GM21526 (cell line): ENCODE results near the gene MRNIP.
A peak's percentile ranks its signal among the peaks of the same experiment; 100 is the strongest.

Source experiments
- ATAC-seq: cut with Tn5 transposase; IDR thresholded peaks from one replicate; pipeline ENCODE4 v1.9.1; 2021; ENCODE audit warnings: moderate library complexity; ENCODE audit not compliant: unreplicated experiment, low FRiP score

MRNIP gene, protein sequence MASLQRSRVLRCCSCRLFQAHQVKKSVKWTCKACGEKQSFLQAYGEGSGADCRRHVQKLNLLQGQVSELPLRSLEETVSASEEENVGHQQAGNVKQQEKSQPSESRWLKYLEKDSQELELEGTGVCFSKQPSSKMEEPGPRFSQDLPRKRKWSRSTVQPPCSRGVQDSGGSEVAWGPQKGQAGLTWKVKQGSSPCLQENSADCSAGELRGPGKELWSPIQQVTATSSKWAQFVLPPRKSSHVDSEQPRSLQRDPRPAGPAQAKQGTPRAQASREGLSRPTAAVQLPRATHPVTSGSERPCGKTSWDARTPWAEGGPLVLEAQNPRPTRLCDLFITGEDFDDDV

DNA sequence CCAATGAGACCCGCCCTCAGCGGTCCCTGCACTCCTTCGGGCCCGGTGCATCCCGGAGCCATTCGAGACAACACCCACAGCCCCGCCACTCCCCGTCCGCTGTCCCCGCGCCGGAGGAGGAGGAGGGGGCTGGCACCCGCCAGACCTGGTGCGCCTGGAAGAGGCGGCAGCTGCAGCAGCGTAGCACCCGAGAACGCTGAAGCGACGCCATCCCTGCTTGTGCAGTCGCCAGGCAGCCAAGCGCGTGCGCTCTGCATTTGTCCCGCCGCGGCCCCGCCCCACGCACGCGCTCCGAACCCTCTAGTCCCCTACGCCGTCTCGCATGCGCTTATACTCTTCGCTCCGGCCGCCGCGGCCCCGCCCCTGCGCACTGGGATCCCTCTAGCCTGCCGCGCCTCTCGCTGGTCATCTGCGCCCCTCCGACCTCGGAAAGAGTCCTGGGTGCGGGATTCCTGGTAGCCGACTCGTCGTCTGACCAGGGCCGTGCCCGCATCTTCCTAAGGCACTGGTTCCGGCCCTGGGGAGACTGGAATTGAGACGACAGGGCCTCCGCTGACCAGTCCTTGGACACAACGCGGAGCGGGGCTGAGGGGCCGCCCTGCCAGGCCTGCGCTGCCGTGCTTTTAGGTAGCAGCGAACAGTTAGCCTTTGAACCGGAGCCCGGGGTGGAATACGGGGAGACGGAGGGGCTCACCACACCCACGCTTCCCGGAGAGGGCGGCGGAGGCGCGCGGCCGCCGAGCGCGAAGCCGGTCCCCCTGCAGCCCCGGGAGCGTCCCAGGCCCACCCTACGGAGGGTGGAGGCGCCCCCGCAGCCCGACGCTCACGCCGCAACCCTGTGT is at the start of gene MRNIP:
Gene MRNIP (minus strand): TSS at position 232 of the 842 bp plus-strand sequence. CDS start 21 bp downstream, at position 211.
- peak; percentile 94 for ATAC-seq

DNA sequence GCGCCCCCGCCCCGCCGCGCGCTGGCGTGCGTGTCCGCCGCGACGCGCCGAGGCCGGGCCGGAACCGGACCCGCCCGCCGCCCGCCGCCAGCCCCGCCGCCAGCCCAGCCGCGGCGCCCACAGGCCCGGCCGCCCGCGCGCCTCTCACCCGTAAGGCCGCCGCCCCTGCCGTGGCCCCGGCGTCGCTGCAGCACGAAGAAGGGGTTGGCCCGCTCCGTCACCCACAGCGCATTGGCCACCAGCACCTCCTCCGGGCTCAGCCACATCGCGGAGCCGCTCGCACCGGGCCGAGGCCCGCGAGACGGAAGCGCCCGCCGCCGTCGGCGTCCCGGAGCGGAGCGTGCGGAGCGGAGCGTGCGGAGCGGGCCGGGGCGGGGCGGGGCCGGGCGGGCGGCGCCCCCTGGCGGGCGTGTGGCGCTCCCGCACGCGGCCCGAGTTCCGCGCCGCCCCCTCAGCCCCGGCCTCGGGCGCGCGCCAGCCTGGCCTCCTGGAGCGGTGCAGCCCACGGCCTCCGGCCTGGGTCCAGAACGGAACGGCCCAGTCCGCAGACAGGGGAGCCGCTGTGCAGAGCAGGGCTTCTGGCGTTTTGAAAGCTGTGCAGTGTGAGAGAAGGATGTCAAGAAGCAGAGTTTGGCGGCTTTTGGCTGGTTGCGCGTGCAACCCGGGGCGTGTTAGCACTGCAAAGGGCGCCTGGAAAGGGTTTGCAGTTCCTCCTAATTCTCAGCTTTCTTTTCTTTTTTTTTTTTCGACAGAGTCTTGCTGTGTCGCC is 49.1 kb upstream of the MRNIP start, which contains the start of gene TBC1D9B:
Gene TBC1D9B (minus strand): TSS at position 342 of the 769 bp plus-strand sequence. CDS start 76 bp downstream, at position 266.
- ATAC-seq = peak; percentile 86

DNA sequence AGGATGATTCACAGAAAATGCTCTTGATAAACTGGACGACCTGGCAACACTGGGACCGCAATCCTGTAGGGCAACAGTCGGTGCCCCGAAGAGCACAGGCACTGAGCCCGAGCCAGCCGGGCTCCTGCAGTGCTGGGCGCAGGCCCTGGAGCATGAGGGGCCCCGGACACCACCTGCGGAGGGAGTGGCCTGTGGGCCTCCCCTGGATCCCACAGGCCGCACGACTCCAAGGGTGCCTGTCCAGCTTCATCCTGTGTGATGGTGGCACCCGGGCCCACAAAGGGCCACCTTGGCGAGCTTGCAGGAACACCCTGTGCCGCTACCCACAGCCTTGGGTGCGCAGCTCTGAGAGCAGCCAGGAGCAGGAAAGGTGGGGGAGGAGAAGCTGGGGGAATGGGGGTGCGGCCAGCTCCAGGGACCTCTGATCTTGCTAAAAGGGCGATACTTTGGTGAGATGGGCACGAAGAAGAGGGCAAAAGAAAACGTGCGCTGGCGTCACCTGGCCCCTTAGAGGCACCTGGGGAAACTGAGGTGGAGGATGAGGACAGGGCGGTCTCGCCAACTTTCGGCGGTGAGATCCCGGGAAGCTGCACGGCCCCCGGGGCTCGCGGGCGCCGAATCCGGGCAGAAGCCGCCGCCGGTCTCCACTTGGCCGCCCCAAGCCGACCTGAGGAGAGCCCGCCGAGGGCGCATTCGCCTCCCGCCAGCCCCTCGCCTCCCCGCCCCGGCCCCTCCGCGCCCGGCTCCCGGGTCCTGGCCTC is 48.4 kb upstream of the MRNIP start:
- no peak for ATAC-seq

DNA sequence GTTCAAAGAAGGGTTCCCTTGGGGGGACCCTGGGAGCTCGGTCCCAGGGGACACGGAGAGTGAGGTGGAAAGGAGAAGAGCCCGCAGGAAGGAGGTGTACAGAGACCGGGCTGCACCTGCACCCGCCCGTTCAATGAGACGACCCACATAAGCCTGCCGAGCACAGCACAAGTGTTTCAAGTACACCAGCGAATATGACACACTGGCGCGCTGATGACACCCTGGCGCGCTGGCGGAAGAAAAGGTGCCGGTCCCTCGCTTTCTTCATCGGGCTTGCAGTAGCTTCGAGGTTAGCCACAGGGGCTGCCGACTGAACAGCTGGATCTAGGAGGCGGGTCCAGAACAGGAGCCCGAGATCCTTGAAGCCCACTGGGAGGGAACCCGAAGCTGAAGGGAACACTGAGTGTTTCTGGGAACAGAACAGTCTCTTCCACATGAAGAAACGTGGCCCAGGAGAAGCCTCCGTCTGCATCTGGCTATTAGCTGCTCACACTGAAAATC is 47.7 kb upstream of the MRNIP start:
- ATAC-seq = no peak

DNA sequence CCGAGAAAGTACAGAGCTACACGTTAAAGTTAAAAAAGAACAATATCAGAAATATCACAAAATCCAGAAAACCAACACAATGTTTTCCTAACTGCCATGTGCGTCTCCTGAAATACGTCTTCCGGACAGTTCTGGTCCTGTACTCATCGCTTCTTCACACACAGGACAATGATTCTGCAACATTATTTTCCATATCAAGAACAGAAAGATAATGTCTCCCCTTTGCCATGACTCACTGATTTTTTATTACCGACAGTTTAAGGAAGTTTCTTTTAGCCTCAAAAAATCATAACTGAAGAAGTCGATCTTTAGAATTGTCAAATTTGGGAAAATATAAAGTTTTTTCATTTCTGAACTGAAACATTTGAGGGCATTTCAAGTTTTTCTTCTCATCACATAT is 46.5 kb upstream of the MRNIP start:
- ATAC-seq = no peak

DNA sequence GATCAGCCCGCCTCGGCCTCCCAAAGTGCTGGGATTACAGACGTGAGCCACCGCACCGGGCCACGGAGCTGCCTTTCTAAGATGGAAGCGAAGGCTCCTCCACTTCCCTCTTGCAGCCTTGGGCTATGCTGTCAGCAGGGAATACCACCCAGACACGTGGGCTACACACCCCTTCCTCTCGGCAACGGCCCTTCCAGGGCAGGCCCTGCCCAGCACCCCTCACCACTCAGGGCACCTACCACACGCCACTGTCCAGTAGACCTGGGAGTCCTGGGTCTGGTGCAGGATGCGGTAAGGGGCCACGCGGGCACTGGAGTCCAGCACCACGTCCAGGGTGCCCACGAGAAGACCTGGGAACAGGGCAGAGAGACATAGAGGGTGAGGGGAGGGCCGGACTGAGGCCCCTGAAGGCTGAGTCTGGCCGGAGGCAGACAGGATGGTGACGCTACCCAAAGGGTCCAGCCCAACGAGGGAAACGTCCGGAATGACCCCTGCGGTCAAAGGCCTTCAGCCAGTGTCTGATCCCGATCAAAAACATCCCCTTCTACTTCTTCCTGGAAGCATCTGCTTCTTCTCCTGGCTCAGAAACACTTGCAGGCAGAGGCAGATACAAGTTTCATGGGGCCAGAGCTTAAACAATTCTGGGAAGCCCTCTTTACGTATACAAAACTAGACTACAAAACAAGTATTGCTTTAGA is 46.0 kb upstream of the MRNIP start:
- ATAC-seq = no peak

DNA sequence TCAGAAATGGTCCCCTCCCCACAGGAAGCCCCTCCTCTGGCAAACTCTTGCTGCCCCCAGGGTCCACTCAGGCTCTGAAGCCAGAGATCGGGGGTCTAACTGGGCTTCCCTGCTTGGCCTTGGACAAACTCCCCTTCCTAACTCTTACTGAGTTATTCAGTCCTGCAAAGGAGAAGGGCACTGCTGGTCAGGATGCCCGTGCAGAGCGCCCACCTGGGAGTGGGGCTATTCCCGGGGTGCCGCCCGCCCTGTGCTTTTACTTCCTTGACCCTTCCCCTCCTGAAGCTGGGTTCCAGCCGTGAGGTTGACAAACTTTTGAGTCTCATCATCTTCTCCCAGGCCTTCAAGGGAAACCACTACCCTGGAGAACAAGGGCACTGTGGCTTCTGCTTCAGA is 44.1 kb upstream of the MRNIP start:
- ATAC-seq = no peak

DNA sequence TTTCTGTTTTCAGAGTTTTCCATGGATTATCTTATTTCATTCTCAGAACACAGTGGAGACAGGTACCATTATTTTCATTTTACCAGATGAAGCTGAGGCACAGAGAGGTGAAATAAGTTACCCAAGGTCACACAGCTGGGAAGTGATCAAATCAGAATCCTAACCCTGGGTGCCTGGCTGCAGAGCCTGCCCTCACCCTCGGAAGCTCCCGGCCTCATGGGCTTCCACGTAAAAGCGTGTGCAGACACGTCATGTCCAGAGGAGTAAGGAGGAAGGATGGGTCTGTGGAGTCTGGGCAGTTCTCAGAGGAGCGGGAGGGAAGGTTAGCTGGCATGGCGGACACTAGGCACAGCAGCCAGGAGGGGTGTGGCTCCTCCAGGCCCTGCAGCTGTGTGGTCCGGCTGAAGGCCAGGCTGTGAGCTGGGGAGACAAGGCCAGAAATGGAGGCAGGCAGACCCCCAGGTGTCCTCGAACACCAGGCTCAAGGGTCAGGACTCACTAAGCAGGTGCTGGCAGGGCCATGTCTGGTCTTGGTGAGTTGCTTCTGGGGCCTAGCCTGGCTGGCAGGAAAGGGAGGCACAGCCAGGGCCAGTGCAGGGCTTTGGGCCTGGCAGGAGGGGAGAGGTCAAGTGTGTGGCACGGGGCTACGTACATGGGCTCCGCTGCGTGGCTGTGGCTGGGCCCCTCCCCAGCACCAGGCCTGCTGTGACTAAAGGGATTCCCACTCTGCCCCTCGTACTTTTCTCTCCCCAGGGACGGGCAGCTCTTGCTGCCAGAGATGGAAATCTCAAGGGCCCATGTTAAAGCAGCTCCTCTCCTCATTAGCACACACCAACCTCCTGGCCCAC is 43.5 kb upstream of the MRNIP start:
- no peak for ATAC-seq

DNA sequence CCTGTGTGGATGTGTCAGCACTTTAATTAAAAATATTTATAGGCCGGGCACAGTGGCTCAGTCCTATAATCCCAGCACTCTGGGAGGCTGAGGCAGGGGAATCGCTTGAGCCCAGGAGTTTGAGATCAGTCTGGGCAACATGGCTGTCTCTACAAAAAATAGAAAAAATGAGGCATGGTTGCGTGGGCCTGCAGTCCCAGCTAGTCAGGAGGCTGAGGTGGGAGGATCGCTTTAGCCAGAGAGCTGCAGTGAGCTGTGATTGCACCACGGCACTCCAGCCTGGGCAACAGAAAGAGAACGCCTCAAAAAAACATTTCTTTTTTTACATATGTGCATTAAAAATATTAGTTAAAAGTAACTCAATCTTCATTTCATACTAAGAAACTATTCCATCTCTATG is 42.8 kb upstream of the MRNIP start:
- ATAC-seq = no peak

DNA sequence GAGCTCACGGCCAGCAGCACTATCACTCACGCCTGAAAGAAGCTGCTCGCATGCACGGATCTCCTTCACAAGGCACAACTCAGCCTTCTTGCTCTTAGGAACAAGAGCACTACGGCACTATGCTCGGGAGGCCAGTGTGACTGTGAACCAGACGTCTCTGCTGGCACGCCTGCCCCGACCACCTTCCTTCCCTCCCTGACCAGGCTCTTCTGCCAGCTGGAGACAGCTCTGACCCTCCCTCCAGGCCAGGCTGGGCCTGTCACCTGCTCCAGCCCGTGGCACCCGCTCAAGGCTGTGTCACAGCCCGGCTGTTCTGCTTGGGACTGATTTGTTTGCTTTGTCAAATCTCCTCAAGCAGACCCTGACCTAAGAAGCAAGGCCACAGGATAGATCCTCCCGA is 42.1 kb upstream of the MRNIP start:
- no peak for ATAC-seq

DNA sequence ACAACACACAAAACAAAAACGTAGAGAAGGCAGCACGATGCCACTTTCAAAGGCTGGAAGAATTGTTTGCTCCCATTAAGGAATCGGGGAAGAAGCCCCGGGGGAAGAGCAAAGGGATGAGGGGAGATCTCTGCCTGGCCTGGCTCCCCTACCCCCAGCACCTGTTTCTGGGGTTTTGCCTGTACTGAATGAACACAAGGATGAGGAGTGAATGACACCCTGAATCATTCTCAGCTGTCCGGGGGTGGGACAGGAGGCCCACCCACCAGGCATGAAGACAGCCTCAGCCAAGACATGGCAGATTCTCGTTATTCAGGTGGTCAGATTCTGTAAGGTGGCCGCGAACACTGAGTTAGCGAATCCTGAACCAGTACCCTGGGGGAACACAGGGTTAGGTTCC is 41.6 kb upstream of the MRNIP start:
- ATAC-seq = no peak

DNA sequence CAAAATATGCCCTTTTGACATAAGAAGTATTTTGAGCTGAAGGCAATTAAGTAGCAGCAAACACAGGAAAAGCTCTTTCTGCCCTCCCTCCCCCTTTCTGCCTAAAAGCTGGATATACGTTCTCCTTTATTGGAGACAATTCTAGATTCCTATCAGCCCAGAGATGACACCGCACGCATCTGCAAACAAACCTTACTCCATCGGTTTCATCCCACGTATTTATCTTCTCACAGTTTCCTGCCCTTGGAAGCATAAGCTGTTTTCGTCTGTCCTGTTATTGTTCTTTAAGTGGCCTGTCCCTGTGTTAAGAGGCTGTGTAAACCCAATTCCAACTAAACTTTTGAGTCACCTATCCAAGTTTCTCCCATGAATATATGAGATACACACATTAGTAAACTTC is 37.2 kb upstream of the MRNIP start:
- no peak for ATAC-seq

DNA sequence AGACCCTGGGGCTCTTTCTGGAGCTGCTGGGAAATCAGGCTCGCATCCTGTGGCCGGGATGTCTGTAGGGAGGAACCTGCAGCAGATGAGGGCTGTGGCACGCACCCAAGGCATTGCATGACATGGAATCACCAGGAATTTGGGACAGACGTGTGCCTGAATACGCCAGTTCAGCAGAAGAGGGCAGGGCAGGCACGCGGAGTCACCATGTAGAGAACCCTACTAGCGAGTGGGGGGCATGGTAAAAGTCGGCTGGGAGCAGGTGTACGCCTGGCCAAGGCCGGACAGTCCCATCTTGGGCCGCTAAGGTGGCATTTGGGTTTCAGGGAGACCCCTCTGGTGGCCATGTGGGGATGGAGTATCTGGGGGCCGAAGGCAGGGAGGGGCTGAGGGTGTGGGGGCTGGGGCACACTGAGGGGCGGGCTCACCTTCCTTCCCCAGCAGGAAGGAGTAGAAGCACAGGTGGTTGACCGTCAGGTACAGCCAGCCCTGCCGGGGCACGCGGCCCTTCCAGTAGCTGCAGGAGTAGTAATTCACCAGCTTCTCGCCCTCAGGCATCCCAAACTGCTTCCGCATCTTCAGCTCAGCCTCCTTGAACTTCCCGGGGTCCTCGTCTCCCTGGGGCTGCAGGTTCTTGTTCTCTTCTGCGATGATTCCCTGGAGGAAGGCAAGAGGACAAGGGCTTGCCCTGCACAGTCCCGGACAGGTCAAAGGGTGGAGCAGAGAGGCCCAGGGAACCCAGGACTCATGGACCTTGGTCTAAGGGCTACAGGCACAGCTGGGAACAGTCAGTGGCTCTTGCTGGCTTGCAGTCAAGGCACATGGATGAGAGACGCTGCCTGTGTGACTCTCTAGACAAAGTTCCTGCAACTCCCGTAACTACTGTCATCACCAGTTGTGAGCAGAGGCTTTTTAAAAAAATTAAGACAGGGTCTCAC is 35.6 kb upstream of the MRNIP start:
- ATAC-seq = no peak

DNA sequence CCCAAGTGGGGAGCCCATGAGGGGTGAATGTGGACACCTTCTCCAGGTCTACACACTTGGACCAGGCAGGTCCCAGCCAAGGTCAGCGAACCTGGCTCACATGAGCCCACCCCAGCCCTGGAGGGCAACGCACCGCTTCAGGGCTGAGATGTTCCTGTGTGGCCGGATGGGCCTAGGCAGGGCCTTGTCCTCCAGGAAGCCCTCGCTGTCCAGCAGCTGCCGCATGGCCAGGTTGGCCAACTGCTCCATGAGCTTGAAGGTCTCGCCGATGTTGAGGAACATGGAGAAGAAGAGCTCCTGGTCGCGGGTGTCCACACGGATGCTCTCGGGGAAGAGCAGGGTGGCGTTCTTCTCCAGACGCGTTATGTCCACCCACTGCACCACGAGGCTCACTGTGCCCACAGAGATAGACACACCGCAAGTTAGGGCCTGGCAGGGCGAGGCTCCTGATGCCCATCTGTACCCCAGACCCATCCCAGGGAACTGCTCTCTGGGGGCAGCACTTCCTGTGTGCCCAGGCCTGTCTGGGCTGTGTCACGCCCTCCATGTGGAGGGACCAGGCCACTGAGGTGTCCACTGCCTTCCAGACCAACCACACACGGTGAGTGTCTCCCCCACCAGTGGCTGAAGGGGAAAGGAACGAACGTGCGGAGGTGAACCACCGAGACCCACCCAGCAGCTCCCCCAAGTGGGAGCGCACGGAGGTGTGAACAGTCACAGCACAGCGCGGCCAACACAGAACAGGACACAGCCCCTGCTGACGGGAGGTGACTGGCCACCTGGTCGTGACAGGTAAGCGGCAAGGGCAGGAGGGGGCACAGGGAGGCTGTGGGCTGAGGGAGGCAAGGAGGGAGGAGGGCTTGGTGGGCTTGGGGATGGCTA is 34.7 kb upstream of the MRNIP start:
- no peak for ATAC-seq

DNA sequence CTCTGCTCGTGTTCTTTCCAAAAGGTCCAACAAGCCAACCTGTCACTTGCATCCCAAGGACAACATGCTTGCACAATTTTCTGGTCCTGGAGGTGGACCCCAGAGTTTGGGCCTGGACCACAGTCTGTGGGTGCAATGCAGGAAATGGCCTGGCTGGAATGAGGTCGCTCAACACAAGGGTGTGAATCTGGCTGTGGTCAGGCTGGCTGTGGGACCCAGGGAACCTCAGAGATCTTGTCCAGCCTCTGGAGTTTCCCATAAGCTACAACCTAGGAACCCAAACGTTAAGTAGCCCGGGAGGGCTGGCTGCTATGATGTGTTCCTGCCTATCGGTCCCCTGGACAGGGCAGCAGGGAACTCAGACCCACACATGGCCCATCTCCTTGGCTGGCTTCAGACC is 33.6 kb upstream of the MRNIP start:
- no peak for ATAC-seq
